GM23338 (cell line): ENCODE data around the gene CABLES2. TPM values are rescaled to one million over a fixed set of nuclear protein-coding genes. Genes with fewer than 3 reads are reported as not detected.

Experiments used
- ATAC-seq: fragments of 200-7000 bp; cut with Tn5 transposase; 3 replicates; pipeline ENCODE4 v1.9.1; 2020
- DNase-seq: peaks from one replicate; pipeline ENCODE4 v3.0.0-alpha.2; 2015; ENCODE audit warnings: low spot score
- H2AFZ ChIP-seq: fragments of 200-600 bp; sonication (generic); 2 replicates; pipeline ENCODE4 v1.8.0; 2016; ENCODE audit warnings: antibody characterized with exemption, mild to moderate bottlenecking, moderate library complexity
- H3F3A ChIP-seq: fragments of 200-600 bp; sonication (generic); replicated peaks from 2 replicates; pipeline ENCODE4 v1.8.0; 2017; ENCODE audit warnings: antibody characterized with exemption, mixed run types, low read depth
- H3K27ac ChIP-seq: fragments of 200-600 bp; sonication (generic); 2 replicates; pipeline ENCODE4 v1.6.1; 2016; ENCODE audit warnings: low read depth
- H3K27me3 ChIP-seq: fragments of 200-600 bp; sonication (generic); 2 replicates; pipeline ENCODE4 v1.8.0; 2016; ENCODE audit warnings: mild to moderate bottlenecking, mixed run types, moderate library complexity; ENCODE audit not compliant: insufficient read depth
- H3K36me3 ChIP-seq: fragments of 200-600 bp; sonication (generic); 2 replicates; pipeline ENCODE4 v1.8.0; 2016; ENCODE audit warnings: mild to moderate bottlenecking; ENCODE audit not compliant: insufficient read depth
- H3K4me1 ChIP-seq: fragments of 200-600 bp; sonication (generic); 2 replicates; pipeline ENCODE4 v1.8.0; 2016; ENCODE audit warnings: mild to moderate bottlenecking, moderate library complexity; ENCODE audit not compliant: insufficient read depth
- H3K4me2 ChIP-seq: fragments of 200-600 bp; sonication (generic); 2 replicates; pipeline ENCODE4 v1.7.1; 2017; ENCODE audit warnings: mixed run types
- H3K4me3 ChIP-seq: fragments of 200-600 bp; sonication (generic); 2 replicates; pipeline ENCODE4 v1.6.1; 2016; ENCODE audit warnings: mixed run types
- H3K79me2 ChIP-seq: fragments of 200-600 bp; sonication (generic); replicated peaks from 2 replicates; pipeline ENCODE4 v1.8.0; 2017; ENCODE audit warnings: mild to moderate bottlenecking; ENCODE audit not compliant: insufficient read depth
- H3K9me2 ChIP-seq: fragments of 200-600 bp; sonication (generic); 2 replicates; pipeline ENCODE4 v1.8.0; 2017; ENCODE audit not compliant: insufficient read depth
- H4K20me1 ChIP-seq: fragments of 200-600 bp; sonication (generic); replicated peaks from 2 replicates; pipeline ENCODE4 v1.8.0; 2017; ENCODE audit warnings: mild to moderate bottlenecking; ENCODE audit not compliant: insufficient read depth
- H3K27ac Mint-ChIP-seq: 2 replicates; pipeline ENCODE4 v1.8.0; 2020; ENCODE audit warnings: inconsistent platforms, mild to moderate bottlenecking, moderate library complexity, mixed read lengths
- H3K27me3 Mint-ChIP-seq: 3 replicates; pipeline ENCODE4 v1.8.0; 2022; ENCODE audit warnings: low read depth, mild to moderate bottlenecking, moderate library complexity, mixed read lengths, inconsistent platforms; ENCODE audit not compliant: insufficient read depth, poor library complexity
- H3K36me3 Mint-ChIP-seq: 3 replicates; pipeline ENCODE4 v1.8.0; 2021; ENCODE audit warnings: low read depth, mild to moderate bottlenecking, inconsistent platforms, moderate library complexity, mixed read lengths
- H3K4me1 Mint-ChIP-seq: 3 replicates; pipeline ENCODE4 v1.8.0; 2020; ENCODE audit warnings: mild to moderate bottlenecking, inconsistent platforms, mixed read lengths
- H3K4me3 Mint-ChIP-seq: 3 replicates; pipeline ENCODE4 v1.8.0; 2021; ENCODE audit warnings: moderate library complexity, mild to moderate bottlenecking, inconsistent platforms, mixed read lengths
- H3K9me3 Mint-ChIP-seq: 3 replicates; pipeline ENCODE4 v1.8.0; 2020; ENCODE audit warnings: moderate library complexity, mild to moderate bottlenecking, inconsistent platforms, mixed read lengths
- CREB1 ChIP-seq: fragments of 250-450 bp; sonication (Bioruptor Pico); IDR thresholded peaks from 2 replicates; pipeline ENCODE4 v1.5.0; 2020; ENCODE audit warnings: low read depth, mild to moderate bottlenecking, moderate library complexity
- CTCF ChIP-seq, 2 experiments: fragments of 200-600 bp in 1 of 2; sonication (generic) in 1 of 2; conservative IDR thresholded peaks; 2 replicates each; pipeline versions ENCODE4 v1.5.1 to v1.6.1; 2016 to 2017; ENCODE audit warnings: antibody characterized with exemption in 2 of 2, low read depth in 2 of 2, mild to moderate bottlenecking in 2 of 2, moderate library complexity in 1 of 2
- EZH2 ChIP-seq: fragments of 200-600 bp; sonication (generic); IDR thresholded peaks from one replicate; pipeline ENCODE4 v1.8.0; 2017; ENCODE audit warnings: antibody characterized with exemption, mild to moderate bottlenecking, low read depth; ENCODE audit not compliant: unreplicated experiment
- NANOG ChIP-seq: IDR thresholded peaks from 2 replicates; pipeline ENCODE4 v1.6.1; 2016; ENCODE audit warnings: antibody characterized with exemption, borderline replicate concordance
- POLR2AphosphoS5 ChIP-seq: IDR thresholded peaks from 2 replicates; pipeline ENCODE4 v1.6.1; 2016; ENCODE audit warnings: antibody characterized with exemption, low read depth
- STAT1 ChIP-seq: IDR thresholded peaks from one replicate; pipeline ENCODE4 v1.6.1; 2016; ENCODE audit warnings: antibody characterized with exemption; ENCODE audit not compliant: unreplicated experiment
- ZNF114 ChIP-seq: fragments of 250-450 bp; sonication (Bioruptor Pico); IDR thresholded peaks from 2 replicates; pipeline ENCODE4 v1.5.0; 2020; ENCODE audit warnings: mild to moderate bottlenecking, moderate library complexity
- ZNF331 ChIP-seq: fragments of 250-450 bp; sonication (Bioruptor Pico); IDR thresholded peaks from 2 replicates; pipeline ENCODE4 v1.5.0; 2020; ENCODE audit warnings: low read depth, mild to moderate bottlenecking, moderate library complexity
- polyA plus RNA-seq: library from polyadenylated mRNA; unstranded; fragments of >200 nt; fragmentation: Nextera tagmentation; extraction: Ambion mirVana; gene quantifications from 2 replicates; pipeline ENCODE4 v1.2.1, GENCODE V29; 2016
- total RNA-seq: library from RNA; depleted of rRNA; stranded (reverse); fragments of >200 nt; shearing (Covaris generic); gene quantifications from 2 replicates; pipeline ENCODE4 v1.2.3, GENCODE V29; 2014
- TF ChIP-seq, protein P1 (sequence below): IDR thresholded peaks from one replicate; pipeline ENCODE4 v1.6.1; 2018; ENCODE audit warnings: antibody characterized with exemption; ENCODE audit not compliant: unreplicated experiment

The CABLES2 gene
- total and polyA plus RNA-seq, 2 experiments from 2014 or later: 4.3 to 12.7 TPM

GRCh38 chr20:62445553-62446340 lies 38.7 kb upstream of the CABLES2 start:
- H3K9me2 ChIP-seq: no peaks in the 10 kb centered on the region
- Mint-ChIP-seq H3K36me3 (no peaks in the 10 kb centered on the region), H3K4me3 (no peak overlapping the region), H3K4me1 (no peaks in the 10 kb centered on the region), H3K27ac (no peak overlapping the region), H3K27me3 (peaks cover 16% of the 10 kb centered on the region), H3K9me3 (no peaks in the 10 kb centered on the region)
- DNase-seq (no peak), ATAC-seq (no peak)
- H3K4me1 ChIP-seq: no peaks in the 10 kb centered on the region
- TF ChIP-seq EZH2: no peak
- TF ChIP-seq, protein P1, sequence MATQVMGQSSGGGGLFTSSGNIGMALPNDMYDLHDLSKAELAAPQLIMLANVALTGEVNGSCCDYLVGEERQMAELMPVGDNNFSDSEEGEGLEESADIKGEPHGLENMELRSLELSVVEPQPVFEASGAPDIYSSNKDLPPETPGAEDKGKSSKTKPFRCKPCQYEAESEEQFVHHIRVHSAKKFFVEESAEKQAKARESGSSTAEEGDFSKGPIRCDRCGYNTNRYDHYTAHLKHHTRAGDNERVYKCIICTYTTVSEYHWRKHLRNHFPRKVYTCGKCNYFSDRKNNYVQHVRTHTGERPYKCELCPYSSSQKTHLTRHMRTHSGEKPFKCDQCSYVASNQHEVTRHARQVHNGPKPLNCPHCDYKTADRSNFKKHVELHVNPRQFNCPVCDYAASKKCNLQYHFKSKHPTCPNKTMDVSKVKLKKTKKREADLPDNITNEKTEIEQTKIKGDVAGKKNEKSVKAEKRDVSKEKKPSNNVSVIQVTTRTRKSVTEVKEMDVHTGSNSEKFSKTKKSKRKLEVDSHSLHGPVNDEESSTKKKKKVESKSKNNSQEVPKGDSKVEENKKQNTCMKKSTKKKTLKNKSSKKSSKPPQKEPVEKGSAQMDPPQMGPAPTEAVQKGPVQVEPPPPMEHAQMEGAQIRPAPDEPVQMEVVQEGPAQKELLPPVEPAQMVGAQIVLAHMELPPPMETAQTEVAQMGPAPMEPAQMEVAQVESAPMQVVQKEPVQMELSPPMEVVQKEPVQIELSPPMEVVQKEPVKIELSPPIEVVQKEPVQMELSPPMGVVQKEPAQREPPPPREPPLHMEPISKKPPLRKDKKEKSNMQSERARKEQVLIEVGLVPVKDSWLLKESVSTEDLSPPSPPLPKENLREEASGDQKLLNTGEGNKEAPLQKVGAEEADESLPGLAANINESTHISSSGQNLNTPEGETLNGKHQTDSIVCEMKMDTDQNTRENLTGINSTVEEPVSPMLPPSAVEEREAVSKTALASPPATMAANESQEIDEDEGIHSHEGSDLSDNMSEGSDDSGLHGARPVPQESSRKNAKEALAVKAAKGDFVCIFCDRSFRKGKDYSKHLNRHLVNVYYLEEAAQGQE: no peak
- no peaks in the 10 kb centered on the region for H3F3A ChIP-seq
- no peak overlapping the region for H2AFZ ChIP-seq
- H3K36me3 ChIP-seq: no peaks in the 10 kb centered on the region
- no peaks in the 10 kb centered on the region for H3K79me2 ChIP-seq
- H3K4me3 ChIP-seq: no peak overlapping the region
- no peaks in the 10 kb centered on the region for H4K20me1 ChIP-seq
- no peak overlapping the region for H3K27ac ChIP-seq
- no peak overlapping the region for H3K4me2 ChIP-seq
- H3K27me3 ChIP-seq: no peaks in the 10 kb centered on the region

GRCh38 chr20:62444286-62444685 lies 37.2 kb upstream of the CABLES2 start:
- H3K9me3 Mint-ChIP-seq: no peaks in the 10 kb centered on the region
- no peak for TF ChIP-seq ZNF114 (CRISPR knock-in tag)
- H3K4me3 ChIP-seq: no peak overlapping the region
- no peak overlapping the region for H3K4me2 ChIP-seq
- no peaks in the 10 kb centered on the region for H3F3A ChIP-seq
- H3K79me2 ChIP-seq: no peaks in the 10 kb centered on the region
- ATAC-seq (no peak), DNase-seq (no peak)
- H4K20me1 ChIP-seq: no peaks in the 10 kb centered on the region
- no peak overlapping the region for H2AFZ ChIP-seq
- H3K4me3 Mint-ChIP-seq: no peak overlapping the region
- H3K36me3 Mint-ChIP-seq: no peaks in the 10 kb centered on the region
- H3K4me1 ChIP-seq: no peaks in the 10 kb centered on the region
- peaks cover 16% of the 10 kb centered on the region for H3K27me3 Mint-ChIP-seq
- H3K4me1 Mint-ChIP-seq: no peaks in the 10 kb centered on the region
- H3K9me2 ChIP-seq: no peaks in the 10 kb centered on the region
- H3K36me3 ChIP-seq: no peaks in the 10 kb centered on the region
- no peak overlapping the region for H3K27ac ChIP-seq
- H3K27ac Mint-ChIP-seq: no peak overlapping the region
- no peaks in the 10 kb centered on the region for H3K27me3 ChIP-seq

GRCh38 chr20:62441987-62442539 lies 35.0 kb upstream of the CABLES2 start:
- Histone ChIP-seq H3F3A (0 out of 2 replicates have a peak, but pooled peaks cover 4% of the 10 kb centered on the region), H2AFZ (no peak overlapping the region), H3K4me2 (no peak overlapping the region), H3K4me3 (no peak overlapping the region), H3K27me3 (no peaks in the 10 kb centered on the region), H3K79me2 (no peaks in the 10 kb centered on the region), H3K27ac (no peak overlapping the region), H3K36me3 (no peaks in the 10 kb centered on the region), H3K9me2 (no peaks in the 10 kb centered on the region), H4K20me1 (no peaks in the 10 kb centered on the region), H3K4me1 (no peaks in the 10 kb centered on the region)
- H3K4me3 Mint-ChIP-seq: no peak overlapping the region
- no peak for ATAC-seq
- no peaks in the 10 kb centered on the region for H3K4me1 Mint-ChIP-seq
- H3K9me3 Mint-ChIP-seq: no peaks in the 10 kb centered on the region
- no peak overlapping the region for H3K27ac Mint-ChIP-seq
- H3K36me3 Mint-ChIP-seq: no peaks in the 10 kb centered on the region
- peaks cover 14% of the 10 kb centered on the region for H3K27me3 Mint-ChIP-seq
- no peak for DNase-seq
- TF ChIP-seq ZNF331 (CRISPR knock-in tag): no peak
- no peak for TF ChIP-seq CREB1 (CRISPR knock-in tag)
- no peak for TF ChIP-seq ZNF114 (CRISPR knock-in tag)
- no peak for TF ChIP-seq EZH2
- no peak for TF ChIP-seq CTCF (conservative IDR thresholded peaks at IDR 0.05; ENCODE audit: low read depth in 2 of 2)
- no peak for TF ChIP-seq NANOG
- TF ChIP-seq POLR2AphosphoS5: no peak
- TF ChIP-seq STAT1: no peak
